ENCODE results near the gene GABRD. TPM values are rescaled to one million over a fixed set of nuclear protein-coding genes. Genes with fewer than 3 reads are reported as not detected.

GABRD gene
- polyA plus RNA-seq, 3 donors = 0.64 to 1.7 (median 1.4) TPM

DNA sequence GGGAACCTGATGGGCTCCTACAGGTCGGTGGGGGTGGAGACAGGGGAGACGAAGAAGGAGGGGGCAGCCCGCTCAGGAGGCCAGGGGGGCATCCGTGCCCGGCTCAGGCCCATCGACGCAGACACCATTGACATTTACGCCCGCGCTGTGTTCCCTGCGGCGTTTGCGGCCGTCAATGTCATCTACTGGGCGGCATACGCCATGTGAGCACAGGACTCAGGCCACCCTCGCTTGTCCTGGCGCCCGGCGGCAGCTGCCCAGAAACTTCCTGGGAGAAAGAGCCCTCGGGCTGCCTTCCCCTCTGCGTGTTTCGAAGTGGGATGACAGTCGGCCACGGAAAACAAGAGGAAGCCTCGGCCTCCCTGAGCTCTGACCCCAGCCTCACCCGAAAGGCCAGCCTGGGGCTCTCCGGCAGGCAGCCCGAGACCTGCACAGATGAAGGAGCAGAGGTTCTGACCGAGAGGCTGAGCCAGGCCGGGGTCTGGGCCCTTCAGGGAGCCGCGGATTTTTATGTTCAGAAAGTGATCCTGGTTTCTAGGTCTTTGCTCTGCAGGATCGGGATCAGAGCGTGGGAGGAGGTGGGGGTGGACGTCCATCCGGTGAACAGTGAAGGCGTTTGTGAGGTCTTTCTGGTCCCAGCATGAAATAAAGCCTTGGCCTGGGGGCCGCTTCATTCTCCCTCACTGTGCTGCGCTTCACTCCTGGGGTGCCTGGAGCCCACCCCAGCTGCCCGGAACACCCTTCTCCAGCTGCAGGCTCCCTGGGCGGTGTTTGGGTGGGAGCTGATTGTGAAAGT, 11.1 kb downstream of the GABRD start:
- no peak for DNase-seq (ENCODE audit: extremely low read depth in 1 of 11, low read depth in 9 of 11, low spot score in 4 of 11)

DNA sequence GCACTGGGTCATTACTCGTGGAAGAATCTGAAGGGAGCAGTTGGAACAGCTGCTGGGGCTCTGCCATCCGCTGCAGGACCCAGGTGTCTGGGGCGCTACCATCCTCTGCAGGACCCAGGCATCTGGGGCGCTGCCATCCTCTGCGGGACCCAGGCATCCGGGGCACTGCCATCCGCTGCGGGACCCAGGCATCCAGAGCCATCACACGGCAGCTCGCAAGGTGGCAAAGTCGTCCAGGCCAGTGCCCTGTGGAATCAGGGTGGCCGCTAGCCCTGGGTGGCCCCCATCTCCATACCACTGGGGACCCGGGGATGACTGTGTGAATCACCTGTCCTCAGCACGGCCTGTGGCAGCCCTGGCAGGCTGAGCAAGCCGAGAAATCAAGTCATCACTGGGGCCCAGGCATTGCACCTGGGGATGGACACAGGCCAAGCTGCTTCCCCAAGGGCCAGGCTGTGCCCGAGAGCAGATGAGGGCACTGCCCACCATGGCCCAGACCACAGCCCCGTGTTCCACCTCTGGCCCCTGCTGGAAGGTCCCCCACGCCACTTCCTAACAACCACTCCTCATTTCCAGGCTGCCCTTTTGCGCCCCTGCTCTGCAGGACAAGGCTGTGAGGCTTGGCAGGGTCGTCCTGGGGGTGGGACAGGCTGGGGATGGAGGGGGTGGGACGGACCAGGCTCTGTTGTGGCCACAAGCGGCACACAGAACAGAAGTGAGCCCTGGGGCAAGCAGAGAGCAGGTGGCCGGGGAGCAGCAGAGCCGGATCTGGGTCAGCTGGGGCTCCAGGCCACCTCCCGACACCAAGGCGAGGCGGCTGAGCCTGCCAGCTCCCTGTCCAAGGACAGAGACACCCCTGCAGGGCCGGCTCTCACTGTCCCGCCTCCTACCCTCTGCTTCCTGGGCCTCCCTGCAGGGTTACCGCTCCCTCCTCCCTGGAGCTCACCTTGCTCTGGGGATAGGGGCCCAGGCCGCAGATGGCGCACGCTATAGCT, 12.7 kb downstream of the GABRD start:
- no peak for DNase-seq (ENCODE audit: extremely low read depth in 1 of 11, low read depth in 9 of 11, low spot score in 4 of 11)

DNA sequence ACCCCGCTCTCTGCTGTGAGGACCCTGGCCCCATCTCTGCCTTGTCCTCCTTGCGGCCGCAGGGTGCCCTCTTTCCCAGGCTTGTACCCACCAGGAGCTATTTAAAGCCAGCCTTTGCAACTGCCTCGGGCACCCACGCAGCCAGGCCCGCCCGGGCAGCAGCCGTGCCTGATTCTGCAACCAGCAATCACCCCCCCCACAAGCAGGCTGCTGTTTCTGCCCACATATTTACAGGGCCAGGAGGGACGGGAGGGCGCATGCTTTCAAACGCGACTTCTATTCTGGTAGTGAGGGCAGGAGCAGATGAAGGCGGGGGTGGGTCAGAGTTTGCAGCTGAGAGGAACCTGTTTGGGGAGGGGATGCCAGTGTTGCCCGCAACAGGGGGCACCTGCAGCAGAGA, 13.6 kb downstream of the GABRD start:
- no peak for DNase-seq (ENCODE audit: extremely low read depth in 1 of 11, low read depth in 9 of 11, low spot score in 4 of 11)

DNA sequence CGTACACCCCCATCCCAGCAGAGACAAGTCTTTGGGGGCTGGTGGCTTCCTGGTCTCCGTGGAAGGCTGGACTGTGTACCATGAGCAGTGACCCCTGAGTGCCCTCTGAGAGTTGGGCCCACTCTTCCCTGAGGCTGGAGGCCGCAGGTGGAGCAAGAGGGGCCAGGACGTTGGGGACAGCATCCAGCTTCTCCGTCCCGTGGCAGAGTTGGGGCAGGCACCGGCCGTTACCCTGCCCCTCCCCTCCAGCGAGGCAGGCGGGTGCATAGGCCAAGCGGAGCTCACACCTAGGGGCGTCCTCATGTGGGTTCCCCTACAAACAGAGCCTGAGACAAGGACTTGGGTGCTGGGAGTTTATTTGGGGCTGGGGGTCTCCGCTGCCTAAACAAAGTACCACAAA, 14.0 kb downstream of the GABRD start:
- DNase-seq (ENCODE audit: extremely low read depth in 1 of 11, low read depth in 9 of 11, low spot score in 4 of 11) = no peak

DNA sequence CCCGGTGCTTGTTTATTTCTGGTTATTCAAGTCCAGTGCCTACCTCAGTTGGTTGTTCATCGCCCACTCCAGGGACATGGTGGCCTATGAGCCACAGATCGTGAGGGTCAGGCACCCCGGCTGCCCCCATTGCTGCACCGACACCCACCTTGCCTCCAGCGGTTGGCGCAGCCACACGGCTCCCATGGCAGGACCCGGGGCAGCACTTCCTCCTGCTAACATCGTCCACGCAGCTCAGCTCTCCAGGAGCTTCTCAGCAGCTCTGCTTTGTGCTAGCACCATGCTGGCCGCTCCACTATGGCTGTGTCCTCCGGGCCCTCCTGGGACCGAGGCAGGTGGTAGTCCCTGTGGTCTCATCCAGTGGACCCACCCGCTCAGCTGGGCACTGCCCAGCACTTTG, 17.1 kb downstream of the GABRD start:
- no peak for DNase-seq (ENCODE audit: extremely low read depth in 1 of 11, low read depth in 9 of 11, low spot score in 4 of 11)

DNA sequence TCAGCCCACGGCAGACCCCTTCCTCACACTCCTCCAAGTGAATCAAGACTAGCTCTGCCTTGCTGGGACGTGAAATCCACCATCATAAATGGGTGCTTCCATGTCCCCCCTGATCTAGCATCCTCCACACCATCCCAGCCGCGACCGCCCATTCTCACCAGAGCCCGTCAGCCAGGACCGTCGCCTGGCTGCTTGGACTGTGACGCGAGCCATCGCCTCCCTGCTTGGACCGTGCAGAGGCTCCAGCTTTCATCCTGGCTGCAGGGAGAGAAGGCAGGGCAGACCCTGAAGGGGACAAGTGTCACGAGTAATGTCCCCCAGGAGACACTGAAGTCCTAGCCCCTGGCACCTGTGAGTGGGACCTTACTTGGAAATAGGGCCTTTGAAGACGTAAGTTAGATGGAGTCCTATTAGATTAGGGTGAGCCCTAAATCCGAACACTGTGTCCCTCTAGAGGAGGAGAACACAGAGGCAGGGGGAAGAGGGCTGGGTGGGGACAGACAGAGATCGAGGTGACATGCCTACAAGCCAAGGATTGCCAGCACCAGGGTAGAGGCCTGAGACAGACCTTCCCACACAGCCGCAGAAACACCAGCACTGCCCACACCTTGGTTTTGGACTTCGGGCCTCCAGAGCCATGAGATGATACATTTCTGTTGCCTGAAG, 18.3 kb downstream of the GABRD start:
- no peak for DNase-seq (ENCODE audit: extremely low read depth in 1 of 11, low read depth in 9 of 11, low spot score in 4 of 11)

DNA sequence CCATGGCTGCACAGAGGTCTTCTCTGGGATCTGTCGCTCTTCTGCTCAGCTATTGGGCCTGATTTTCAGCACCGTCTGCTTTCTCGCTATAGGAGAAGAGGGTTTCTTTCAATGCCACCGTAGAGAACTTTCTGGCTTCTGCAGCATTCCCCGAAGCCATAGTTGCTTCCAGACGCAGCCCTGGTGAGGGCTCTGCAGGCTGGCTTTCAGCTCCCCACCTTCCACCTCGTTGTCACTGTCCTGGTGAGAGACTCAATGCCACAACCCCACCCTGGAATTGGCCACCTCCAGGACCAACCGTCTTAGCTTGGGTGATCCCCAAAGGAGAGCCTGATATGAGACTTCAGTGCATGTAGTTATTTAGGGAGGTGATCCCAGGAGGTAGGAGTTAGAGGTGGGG, 19.1 kb downstream of the GABRD start:
- DNase-seq (ENCODE audit: extremely low read depth in 1 of 11, low read depth in 9 of 11, low spot score in 4 of 11) = no peak

DNA sequence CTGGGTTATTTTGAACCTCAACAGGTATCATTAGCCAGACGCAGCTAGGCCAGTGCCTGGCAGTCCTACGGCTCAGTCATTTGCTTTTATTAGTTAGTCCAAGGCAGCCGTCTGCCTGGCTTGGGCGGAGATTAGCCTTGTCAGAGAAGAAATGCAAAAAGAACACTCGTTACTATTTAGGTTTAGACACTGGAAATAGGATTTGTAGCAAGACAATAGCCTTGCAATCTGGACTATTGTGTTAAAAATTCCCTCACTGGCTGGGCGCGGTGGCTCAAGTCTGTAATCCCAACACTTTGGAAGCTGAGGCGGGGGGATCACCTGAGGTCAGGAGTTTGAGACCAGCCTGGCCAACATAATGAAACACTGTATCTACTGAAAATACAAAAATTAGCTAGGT, 20.1 kb downstream of the GABRD start:
- no peak for DNase-seq (ENCODE audit: extremely low read depth in 1 of 11, low read depth in 9 of 11, low spot score in 4 of 11)

DNA sequence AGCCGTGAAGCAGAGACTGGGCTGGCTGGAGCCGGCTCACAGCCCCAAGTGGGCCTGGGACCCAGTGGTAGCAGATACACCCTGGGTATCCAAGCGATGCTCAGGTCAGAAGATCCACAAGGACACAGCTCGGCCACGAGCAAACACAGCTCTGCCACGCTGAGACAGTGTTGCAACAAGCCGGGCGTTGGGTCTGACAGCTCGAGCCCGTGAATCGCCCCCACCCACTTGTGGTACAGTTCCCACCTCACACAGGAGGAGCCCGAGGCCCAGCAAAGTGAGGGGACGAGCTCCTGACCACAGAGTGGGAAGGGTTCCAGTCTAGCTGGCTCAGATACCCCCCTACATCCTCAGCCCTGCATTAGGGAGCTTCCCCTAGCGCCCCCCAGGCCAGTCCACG, 22.2 kb downstream of the GABRD start:
- no peak for DNase-seq (ENCODE audit: extremely low read depth in 1 of 11, low read depth in 9 of 11, low spot score in 4 of 11)

DNA sequence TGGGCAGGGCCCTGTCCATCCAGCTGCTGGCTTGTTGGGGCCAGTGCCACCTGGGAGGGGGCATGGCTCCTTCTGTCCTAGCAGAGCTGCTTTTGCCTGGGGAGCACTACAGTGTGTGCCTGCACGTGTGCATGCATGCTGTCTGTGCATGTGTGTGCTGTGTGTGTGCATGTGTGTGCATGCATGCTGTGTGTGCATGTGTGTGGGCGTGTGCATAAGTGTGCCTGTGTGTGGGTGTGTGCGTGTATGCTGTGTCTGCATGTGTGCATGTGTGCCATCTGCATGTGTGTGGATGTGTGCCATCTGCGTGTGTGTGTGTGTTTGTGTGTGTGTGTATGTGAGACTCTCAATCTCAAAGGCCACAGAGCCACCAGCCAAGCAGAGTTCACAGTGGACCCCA, 22.7 kb downstream of the GABRD start:
- no peak for DNase-seq (ENCODE audit: extremely low read depth in 1 of 11, low read depth in 9 of 11, low spot score in 4 of 11)

DNA sequence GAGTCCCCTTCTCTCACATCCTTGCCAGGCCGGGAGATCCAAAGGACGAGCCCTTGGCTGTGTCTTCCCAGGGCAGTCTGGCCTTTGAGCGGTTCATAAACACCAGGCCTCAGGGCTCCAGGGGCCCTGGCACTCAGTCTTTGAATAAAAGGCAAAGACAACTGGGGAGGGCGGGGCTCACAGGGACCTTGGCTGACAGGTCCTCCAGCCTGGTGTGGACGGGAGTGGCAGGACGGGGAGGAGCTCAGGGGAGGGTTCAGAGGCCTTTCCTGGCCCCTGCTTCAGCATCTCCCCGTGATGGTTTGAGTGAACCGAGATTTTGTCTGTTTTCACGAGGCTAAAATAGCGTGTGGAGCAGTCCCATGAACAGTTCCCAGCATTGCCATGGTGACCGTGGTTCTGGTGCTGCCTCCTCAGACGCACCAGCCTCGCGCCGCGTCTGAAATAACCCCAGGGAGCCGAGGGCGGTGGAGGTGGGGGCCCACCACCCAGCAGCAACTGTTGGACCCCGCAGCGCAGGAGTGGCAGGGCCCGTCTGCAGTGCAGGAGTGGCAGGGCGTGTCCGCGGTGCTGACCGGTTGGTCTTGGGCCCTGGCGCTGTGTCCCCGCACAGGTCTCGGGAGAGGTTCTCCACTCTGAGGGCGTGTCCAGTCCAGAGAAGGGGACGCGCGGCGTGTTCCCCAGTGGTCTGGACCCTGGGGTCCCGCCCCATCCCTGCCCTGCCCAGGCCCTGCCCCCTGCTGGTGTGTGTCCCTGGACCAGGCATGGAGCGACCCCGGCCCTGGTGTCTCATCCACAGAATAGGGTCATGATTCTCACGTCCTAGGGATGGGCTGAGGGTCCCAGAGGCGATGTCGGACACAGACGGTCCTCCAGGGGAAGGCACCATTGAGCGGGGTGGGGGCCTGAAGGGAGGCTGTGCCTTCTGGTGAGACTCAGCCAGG, 24.0 kb downstream of the GABRD start:
- no peak for DNase-seq (ENCODE audit: extremely low read depth in 1 of 11, low read depth in 9 of 11, low spot score in 4 of 11)

DNA sequence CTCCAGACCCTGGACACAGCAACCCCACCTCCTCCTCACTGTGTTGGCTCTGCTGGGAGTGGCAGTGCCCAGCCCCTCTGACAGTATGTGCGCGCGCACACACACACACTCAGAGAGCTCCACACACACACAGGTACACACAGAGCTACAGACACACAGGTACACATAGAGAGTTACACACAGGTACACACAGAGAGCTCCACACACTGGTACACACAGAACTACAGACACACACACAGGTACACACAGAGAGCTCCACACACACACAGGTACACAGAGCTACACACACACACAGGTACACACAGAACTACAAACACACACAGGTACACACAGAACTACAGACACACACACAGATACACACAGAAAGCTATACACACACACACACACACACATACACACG, 24.7 kb downstream of the GABRD start:
- DNase-seq (ENCODE audit: extremely low read depth in 1 of 11, low read depth in 9 of 11, low spot score in 4 of 11) = no peak

DNA sequence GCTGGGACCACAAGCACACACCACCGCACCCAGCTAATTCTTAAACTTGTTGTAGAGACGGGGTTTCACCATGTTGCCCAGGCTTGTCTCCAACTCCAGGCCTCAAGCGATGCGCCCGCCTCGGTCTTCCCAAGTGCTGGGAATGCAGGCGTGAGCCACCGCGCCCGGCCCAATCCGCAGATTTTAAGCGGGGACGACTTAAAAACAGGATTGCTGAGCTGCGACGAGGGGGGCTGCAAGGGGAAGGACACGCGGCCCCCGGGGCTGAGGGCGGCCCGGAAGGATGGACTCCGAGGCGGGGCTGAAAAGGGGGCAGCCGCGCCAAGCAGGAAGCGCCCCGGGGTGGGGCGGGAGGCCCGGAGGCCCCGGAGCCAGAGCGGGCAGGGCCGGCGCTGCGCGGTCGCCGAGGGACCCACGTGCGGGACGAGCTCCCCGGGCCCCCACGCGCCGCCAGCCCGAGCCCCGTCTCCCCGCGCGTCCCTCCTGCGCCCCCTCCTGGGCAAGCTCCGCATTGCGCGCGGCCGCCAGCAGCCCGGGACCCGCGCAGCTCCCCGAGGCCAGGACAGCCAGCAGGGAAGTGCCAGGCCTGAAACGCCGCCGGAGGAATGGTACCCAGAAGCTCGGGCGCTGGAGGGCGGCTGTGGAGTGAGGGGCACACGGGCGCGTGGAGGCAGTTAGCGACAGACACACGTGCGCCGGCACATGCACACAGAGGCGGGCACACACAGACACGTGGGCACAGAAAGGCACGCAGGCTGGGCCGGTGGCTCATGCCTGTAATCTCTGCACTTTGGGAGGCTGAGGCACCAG, 25.6 kb downstream of the GABRD start:
- peak in 2 of 11 donors; percentile 56 to 60 for DNase-seq (ENCODE audit: extremely low read depth in 1 of 11, low read depth in 9 of 11, low spot score in 4 of 11)

DNA sequence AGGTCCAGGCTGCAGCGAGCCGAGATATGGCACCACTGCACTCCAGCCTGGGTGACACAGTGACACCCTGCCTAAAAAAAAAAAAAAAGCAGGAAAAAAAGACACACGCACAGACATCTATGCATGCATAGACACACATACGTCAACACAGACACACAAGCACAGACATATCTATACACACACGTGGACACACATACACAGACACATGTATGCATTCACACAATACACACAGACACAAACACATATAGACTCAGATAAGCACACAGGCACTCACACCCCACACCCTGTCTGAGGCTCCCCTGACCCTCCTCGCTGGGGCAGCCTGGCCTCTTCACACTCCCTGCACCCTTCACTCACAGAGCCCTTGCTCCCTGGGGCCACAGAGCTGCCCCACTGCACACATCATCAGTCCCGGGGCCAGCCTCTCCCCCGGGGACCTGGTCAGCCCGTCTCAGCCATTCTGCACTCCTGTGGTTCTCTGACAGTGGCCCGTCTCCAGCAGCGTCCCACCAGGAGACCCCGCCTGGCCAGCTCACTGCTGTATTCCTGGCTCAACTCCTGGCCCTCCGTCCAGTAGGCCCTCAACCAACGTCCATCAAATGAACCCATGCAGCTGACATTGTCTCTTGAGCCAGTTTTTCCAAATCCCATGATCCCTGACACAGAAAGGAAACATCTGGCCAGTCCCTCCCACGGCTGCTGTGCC, 26.5 kb downstream of the GABRD start:
- no peak for DNase-seq (ENCODE audit: extremely low read depth in 1 of 11, low read depth in 9 of 11, low spot score in 4 of 11)

DNA sequence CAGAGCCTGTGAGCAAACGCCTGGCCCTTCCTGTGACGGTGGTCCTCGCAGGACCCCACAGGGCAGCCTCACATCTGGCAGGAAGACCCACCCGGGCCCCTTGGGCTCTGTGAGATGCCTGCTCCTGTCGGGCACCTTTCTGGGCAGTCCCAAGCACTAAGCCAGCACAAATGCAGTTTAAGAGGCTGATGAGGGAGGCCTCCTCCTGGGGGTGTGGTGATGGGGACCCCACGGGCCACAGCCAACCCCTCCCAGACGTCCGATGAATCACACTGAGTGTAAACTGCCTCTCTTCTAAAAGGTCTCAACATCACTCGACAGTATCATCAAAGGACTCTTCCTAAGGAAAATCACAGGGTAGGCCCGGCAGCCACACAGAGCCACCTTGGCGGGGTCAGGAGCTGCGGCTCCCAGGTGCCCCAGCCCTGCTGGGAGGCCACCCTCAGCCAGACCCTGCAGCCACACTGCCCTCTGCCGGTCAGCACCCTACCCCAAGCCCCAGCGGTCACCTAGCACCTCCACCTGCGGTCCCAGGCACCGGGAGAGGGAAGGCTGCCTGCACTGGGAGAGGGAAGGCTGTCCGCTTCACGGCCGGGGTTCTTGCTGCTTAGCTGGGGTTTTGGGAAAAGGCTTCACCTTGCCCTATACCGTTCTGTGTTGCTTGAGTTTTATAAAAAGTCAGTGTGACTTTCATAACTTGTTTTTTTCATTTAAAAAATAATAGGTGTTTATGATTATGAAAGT, 27.2 kb downstream of the GABRD start:
- DNase-seq (ENCODE audit: extremely low read depth in 1 of 11, low read depth in 9 of 11, low spot score in 4 of 11) = no peak

DNA sequence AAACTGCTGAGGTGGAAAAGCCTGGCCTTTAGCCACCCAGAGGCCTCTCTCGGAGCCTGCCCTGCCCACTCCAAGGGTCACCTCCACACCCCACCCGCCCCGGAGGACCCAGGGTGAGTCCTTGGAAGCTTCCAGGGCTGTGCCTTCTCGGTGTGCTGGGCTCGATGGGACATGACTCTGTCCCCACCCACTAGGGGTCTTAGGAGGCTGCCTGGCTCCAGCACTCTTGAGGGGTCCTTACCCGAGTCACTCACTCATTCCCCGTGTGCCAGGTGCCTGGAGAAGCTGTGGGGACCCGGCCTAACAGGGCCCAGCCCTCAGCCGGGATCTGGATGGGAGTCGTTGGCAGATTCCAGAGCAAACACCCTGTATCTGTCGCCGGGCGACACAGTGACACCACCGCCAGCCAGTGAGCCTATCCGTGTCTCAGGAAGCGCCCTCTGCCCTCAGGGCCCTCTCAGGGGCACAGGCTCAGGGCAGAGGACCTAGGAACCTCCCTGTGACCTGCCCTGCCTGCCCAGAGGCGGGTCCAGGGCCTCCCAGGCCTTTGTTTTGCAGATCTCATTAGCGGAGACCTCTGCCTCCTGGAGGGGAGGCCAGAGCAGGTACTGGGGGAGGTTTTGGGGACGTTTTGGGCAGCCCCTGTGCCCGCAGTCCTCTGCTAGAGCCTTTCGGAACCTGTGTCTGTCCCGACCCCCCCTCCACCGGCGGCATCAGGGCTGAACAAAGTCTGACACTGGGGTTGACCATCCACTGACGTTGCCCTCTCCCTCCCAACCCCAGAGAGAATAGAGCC, 28.0 kb downstream of the GABRD start:
- no peak for DNase-seq (ENCODE audit: extremely low read depth in 1 of 11, low read depth in 9 of 11, low spot score in 4 of 11)

Data from renal cortex interstitium (tissue), 11 donors.